ENCODE data around the gene RPL15.

GRCh38 chr3:23913182-23913581, 3.8 kb upstream of the RPL15 start:
- TF ChIP-seq, protein P1, sequence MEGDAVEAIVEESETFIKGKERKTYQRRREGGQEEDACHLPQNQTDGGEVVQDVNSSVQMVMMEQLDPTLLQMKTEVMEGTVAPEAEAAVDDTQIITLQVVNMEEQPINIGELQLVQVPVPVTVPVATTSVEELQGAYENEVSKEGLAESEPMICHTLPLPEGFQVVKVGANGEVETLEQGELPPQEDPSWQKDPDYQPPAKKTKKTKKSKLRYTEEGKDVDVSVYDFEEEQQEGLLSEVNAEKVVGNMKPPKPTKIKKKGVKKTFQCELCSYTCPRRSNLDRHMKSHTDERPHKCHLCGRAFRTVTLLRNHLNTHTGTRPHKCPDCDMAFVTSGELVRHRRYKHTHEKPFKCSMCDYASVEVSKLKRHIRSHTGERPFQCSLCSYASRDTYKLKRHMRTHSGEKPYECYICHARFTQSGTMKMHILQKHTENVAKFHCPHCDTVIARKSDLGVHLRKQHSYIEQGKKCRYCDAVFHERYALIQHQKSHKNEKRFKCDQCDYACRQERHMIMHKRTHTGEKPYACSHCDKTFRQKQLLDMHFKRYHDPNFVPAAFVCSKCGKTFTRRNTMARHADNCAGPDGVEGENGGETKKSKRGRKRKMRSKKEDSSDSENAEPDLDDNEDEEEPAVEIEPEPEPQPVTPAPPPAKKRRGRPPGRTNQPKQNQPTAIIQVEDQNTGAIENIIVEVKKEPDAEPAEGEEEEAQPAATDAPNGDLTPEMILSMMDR (conservative IDR thresholded peaks at IDR 0.05; ENCODE audit: low read length), result no peak
- no peak for TF ChIP-seq EZH2phosphoT487 (IDR thresholded peaks at IDR 0.05; ENCODE audit: borderline replicate concordance, low read depth, low read length)

Measured in OCI-LY7 (cell line).